A549 (cell line): ENCODE measurements around the gene PSD2. TPM values are rescaled to one million over a fixed set of nuclear protein-coding genes. Genes with fewer than 3 reads are reported as not detected.

Source experiments
- ATAC-seq, 2 experiments: fragments of 200-7000 bp in 1 of 2; fragments of >200 bp in 1 of 2; cut with Nextera tagmentation in 1 of 2; cut with Tn5 transposase in 1 of 2; 3 replicates each; pipeline versions ENCODE4 v1.8.0 to v1.9.1; 2018 to 2020; ENCODE audit warnings: mild to moderate bottlenecking in 1 of 2, moderate library complexity in 1 of 2
- CTCF ChIA-PET: fragments of 300-600 bp; sonication (Branson Sonifier 250); formaldehyde crosslinking; extraction: SDS; loops from one replicate; lab custom pipeline; 2021; ENCODE audit warnings: antibody characterized with exemption, inconsistent platforms; lab: Yijun Ruan, JAX
- POLR2A ChIA-PET: fragments of 350-600 bp; formaldehyde crosslinking; extraction: SDS; loops from one replicate; lab custom pipeline; 2021; ENCODE audit warnings: antibody characterized with exemption, inconsistent platforms; lab: Yijun Ruan, JAX
- DNase-seq, 2 experiments: peaks; one replicate each; pipeline versions ENCODE4 v3.0.0 to v3.0.0-alpha.2; 2011 to 2016; ENCODE audit warnings: low read depth in 1 of 2, low spot score in 1 of 2
- FAIRE-seq: peaks from 2 replicates; lab custom pipeline; 2011; peaks lifted over from hg19 to GRCh38; lab: Jason Lieb, UNC
- H3K27ac ChIP-seq, 2 experiments: fragments of >200 bp; sonication (Bioruptor Twin); formaldehyde crosslinking; 3 replicates each; pipeline ENCODE4 v1.5.1; 2016 to 2017
- H3K4me1 ChIP-seq: fragments of >200 bp; sonication (Bioruptor Twin); formaldehyde crosslinking; 3 replicates; pipeline ENCODE4 v1.6.1; 2016
- H3K4me2 ChIP-seq: fragments of >200 bp; sonication (Bioruptor Twin); formaldehyde crosslinking; 3 replicates; pipeline ENCODE4 v1.6.1; 2016
- H3K4me3 ChIP-seq: fragments of >200 bp; sonication (Bioruptor Twin); formaldehyde crosslinking; 3 replicates; pipeline ENCODE4 v1.5.1; 2016
- H3K9me3 ChIP-seq: fragments of >200 bp; sonication (Bioruptor Twin); formaldehyde crosslinking; 3 replicates; pipeline ENCODE4 v1.6.1; 2016
- CBX8 ChIP-seq: fragments of 200-600 bp; sonication (generic); IDR thresholded peaks from 2 replicates; pipeline ENCODE4 v1.6.1; 2016
- CEBPB ChIP-seq, 2 experiments: fragments of >200 bp in 1 of 2; sonication (Bioruptor Twin) in 1 of 2; formaldehyde crosslinking in 1 of 2; IDR thresholded peaks; 2 replicates each; pipeline ENCODE4 v1.6.1; 2012 to 2016
- CTCF ChIP-seq: fragments of >200 bp; sonication (Bioruptor Twin); formaldehyde crosslinking; IDR thresholded peaks from 3 replicates; pipeline ENCODE4 v1.5.1; 2016
- E2F6 ChIP-seq: IDR thresholded peaks from 2 replicates; pipeline ENCODE4 v1.6.1; 2012; ENCODE audit warnings: low read depth, borderline replicate concordance
- EP300 ChIP-seq, 2 experiments: fragments of >200 bp; sonication (Bioruptor Twin); formaldehyde crosslinking; IDR thresholded peaks; 2 replicates in 1 of 2; 3 replicates in 1 of 2; pipeline ENCODE4 v1.6.1; 2016 to 2017
- FOSL2 ChIP-seq, 2 experiments: fragments of 450-650 bp in 1 of 2; fragments of >200 bp in 1 of 2; sonication (Bioruptor Twin) in 1 of 2; formaldehyde crosslinking; IDR thresholded peaks; 2 replicates each; pipeline versions ENCODE4 v1.5.0 to v1.6.1; 2016 to 2020; ENCODE audit warnings: mild to moderate bottlenecking in 1 of 2, moderate library complexity in 1 of 2
- HDAC2 ChIP-seq: fragments of 200-600 bp; sonication (generic); IDR thresholded peaks from 2 replicates; pipeline ENCODE4 v1.6.1; 2016
- HEYL ChIP-seq: fragments of 250-450 bp; sonication (Bioruptor Pico); IDR thresholded peaks from 2 replicates; pipeline ENCODE4 v1.8.0; 2021; ENCODE audit warnings: mild to moderate bottlenecking, moderate library complexity
- HMGXB4 ChIP-seq: fragments of 250-450 bp; sonication (Bioruptor Pico); IDR thresholded peaks from 2 replicates; pipeline ENCODE4 v1.5.0; 2021; ENCODE audit warnings: mild to moderate bottlenecking, moderate library complexity, borderline replicate concordance
- HOXB5 ChIP-seq: fragments of 250-450 bp; sonication (Bioruptor Pico); IDR thresholded peaks from 2 replicates; pipeline ENCODE4 v1.5.0; 2020; ENCODE audit warnings: mild to moderate bottlenecking, moderate library complexity
- JUNB ChIP-seq: fragments of >200 bp; sonication (Bioruptor Twin); formaldehyde crosslinking; IDR thresholded peaks from 2 replicates; pipeline ENCODE4 v1.6.1; 2016
- MAZ ChIP-seq: fragments of 150-350 bp; IDR thresholded peaks from 2 replicates; pipeline ENCODE4 v1.6.1; 2014; ENCODE audit warnings: antibody characterized with exemption, low read depth, low read length, borderline replicate concordance
- NPAS2 ChIP-seq: fragments of 250-450 bp; sonication (Bioruptor Pico); IDR thresholded peaks from 2 replicates; pipeline ENCODE4 v1.8.0; 2022; ENCODE audit warnings: mild to moderate bottlenecking, moderate library complexity, borderline replicate concordance
- RCOR1 ChIP-seq: fragments of 150-350 bp; IDR thresholded peaks from 2 replicates; pipeline ENCODE4 v1.6.1; 2014; ENCODE audit warnings: antibody characterized with exemption, low read length, low read depth
- TP53 ChIP-seq: fragments of 250-450 bp; sonication (Bioruptor Pico); IDR thresholded peaks from 2 replicates; pipeline ENCODE4 v1.5.0; 2021; ENCODE audit warnings: mild to moderate bottlenecking, moderate library complexity
- WGBS: methylation state at CpG from one replicate; pipeline ENCODE4 v1.1.6; 2017; ENCODE audit errors: missing lambda C conversion rate; 5-methylcytosine and 5-hydroxymethylcytosine counted together
- polyA plus RNA-seq, 4 experiments: library from polyadenylated mRNA; depleted of rRNA in 3 of 4; stranded (reverse); fragments of >200 nt; fragmentation: RNase III in 1 of 4; extraction: RNeasy Plus Mini Kit Qiagen cat#74134 plus additional on column Dnase treatment in 1 of 4; gene quantifications; 2 replicates in 3 of 4; 3 replicates in 1 of 4; pipeline ENCODE4 v1.2.3, GENCODE V29; 2011 to 2017

Gene PSD2
- polyA plus RNA-seq, 2 of the 4 experiments (the other 2 are of a cell fraction) = 0.05 TPM; not detected in 1

- no peak for TF ChIP-seq CEBPB (IDR thresholded peaks at IDR 0.05)
- TF ChIP-seq, all 56 proteins: peak for 0
These were observed 32.9 kb upstream of the PSD2 start (continued) for GRCh38 chr5:139762615-139763170.

GRCh38 chr5:139763280-139763929, 32.2 kb upstream of the PSD2 start:
- Histone ChIP-seq H3K4me3 (no peak overlapping the region), H3K9me3 (no peaks in the 10 kb centered on the region), H3K27ac (0 out of 6 replicates have a peak overlapping the region, but pooled peaks of 1 of the 2 experiments have one; percentile 21), H3K4me1 (no peaks in the 10 kb centered on the region), H3K4me2 (no peak overlapping the region)
- POLR2A ChIA-PET = no interaction called here
- ATAC-seq (no peak), DNase-seq (no peak), FAIRE-seq (no peak)
- 73% methylated on average over 12 of the region's 12 CpGs for WGBS
- CTCF ChIA-PET = interaction anchor here (0.6 to 9.0 kb wide), 13 partner anchors 9 to 535 kb away, joined by 3 to 267 read pairs (median 3); no protein-coding TSS in a partner anchor
- no peak for TF ChIP-seq CBX8
- TF ChIP-seq, all 56 proteins: peak for 0

- CTCF ChIA-PET = interaction anchor here (0.6 to 9.0 kb wide), 15 partner anchors 11 to 534 kb away, joined by 3 to 267 read pairs (median 4); no protein-coding TSS in a partner anchor
- DNase-seq = no peak
- Histone ChIP-seq H3K9me3 (no peaks in the 10 kb centered on the region), H3K4me1 (no peaks in the 10 kb centered on the region), H3K4me3 (no peak overlapping the region), H3K27ac (no peak overlapping the region), H3K4me2 (no peak overlapping the region)
- TF ChIP-seq HMGXB4 (CRISPR knock-in tag) = no peak
- TF ChIP-seq CTCF = no peak
- no peak for TF ChIP-seq E2F6
- no peak for TF ChIP-seq FOSL2 (IDR thresholded peaks at IDR 0.05)
- TF ChIP-seq FOSL2 (CRISPR knock-in tag; IDR thresholded peaks at IDR 0.05) = no peak
- TF ChIP-seq RCOR1 = no peak
- TF ChIP-seq NPAS2 (CRISPR knock-in tag) = no peak
- TF ChIP-seq HOXB5 = no peak
- no peak for TF ChIP-seq HDAC2
- no peak for TF ChIP-seq TP53
- no peak for TF ChIP-seq JUNB
- no peak for TF ChIP-seq EP300 (IDR thresholded peaks at IDR 0.05)
- no peak for TF ChIP-seq HEYL (CRISPR knock-in tag)
- TF ChIP-seq MAZ = no peak
- ATAC-seq = no peak
- 71% methylated on average over 24 of the region's 45 CpGs for WGBS
- POLR2A ChIA-PET = no interaction called here
- FAIRE-seq = no peak
These were observed 31.4 kb upstream of the PSD2 start for GRCh38 chr5:139763930-139764791.
